Measurements from ENCODE around the gene KRTAP10-4. TPM values are rescaled to one million over a fixed set of nuclear protein-coding genes. Genes with fewer than 3 reads are reported as not detected.
"Not testable (repeated sequence)": the region's sequence is repeated elsewhere in the genome, so short reads cannot be mapped to it uniquely, and the experiment has no call there.

The KRTAP10-4 gene
- total RNA-seq, 1 donor from 2014 or later: not detected

DNA sequence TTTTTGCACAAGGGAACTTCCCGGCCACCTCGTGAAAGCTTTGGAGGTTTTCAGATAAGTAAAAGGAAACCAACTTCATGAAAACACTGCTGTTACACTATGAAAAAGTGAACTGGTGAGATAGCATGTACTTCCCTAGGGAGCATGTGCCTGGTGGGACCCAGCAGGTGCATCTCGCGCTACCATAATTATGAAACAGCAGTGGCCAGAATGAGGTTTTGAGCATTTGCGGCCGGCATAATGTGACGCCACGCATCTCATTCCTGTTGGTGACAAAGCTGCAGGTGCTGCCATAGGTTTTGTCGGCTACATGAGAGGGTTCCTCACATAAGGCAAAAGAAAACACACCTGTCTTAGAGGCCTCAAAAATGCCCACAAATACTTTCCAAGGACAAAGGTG, 16.6 kb upstream of the KRTAP10-4 start:
- TF ChIP-seq, protein P1, sequence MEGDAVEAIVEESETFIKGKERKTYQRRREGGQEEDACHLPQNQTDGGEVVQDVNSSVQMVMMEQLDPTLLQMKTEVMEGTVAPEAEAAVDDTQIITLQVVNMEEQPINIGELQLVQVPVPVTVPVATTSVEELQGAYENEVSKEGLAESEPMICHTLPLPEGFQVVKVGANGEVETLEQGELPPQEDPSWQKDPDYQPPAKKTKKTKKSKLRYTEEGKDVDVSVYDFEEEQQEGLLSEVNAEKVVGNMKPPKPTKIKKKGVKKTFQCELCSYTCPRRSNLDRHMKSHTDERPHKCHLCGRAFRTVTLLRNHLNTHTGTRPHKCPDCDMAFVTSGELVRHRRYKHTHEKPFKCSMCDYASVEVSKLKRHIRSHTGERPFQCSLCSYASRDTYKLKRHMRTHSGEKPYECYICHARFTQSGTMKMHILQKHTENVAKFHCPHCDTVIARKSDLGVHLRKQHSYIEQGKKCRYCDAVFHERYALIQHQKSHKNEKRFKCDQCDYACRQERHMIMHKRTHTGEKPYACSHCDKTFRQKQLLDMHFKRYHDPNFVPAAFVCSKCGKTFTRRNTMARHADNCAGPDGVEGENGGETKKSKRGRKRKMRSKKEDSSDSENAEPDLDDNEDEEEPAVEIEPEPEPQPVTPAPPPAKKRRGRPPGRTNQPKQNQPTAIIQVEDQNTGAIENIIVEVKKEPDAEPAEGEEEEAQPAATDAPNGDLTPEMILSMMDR (IDR thresholded peaks at IDR 0.05): no peak
- Mint-ChIP-seq H3K4me3 (ENCODE audit: unreplicated experiment) (no peak overlapping the region), H3K36me3 (ENCODE audit: low read depth) (peaks cover 7% of the 10 kb centered on the region), H3K4me1 (ENCODE audit: low read depth) (no peaks in the 10 kb centered on the region), H3K9me3 (ENCODE audit: low read depth) (peaks cover 12% of the 10 kb centered on the region), H3K27ac (ENCODE audit: unreplicated experiment) (no peak overlapping the region), H3K27me3 (ENCODE audit: low read depth) (peaks cover 34% of the 10 kb centered on the region)
- DNase-seq (ENCODE audit: low spot score): no peak

DNA sequence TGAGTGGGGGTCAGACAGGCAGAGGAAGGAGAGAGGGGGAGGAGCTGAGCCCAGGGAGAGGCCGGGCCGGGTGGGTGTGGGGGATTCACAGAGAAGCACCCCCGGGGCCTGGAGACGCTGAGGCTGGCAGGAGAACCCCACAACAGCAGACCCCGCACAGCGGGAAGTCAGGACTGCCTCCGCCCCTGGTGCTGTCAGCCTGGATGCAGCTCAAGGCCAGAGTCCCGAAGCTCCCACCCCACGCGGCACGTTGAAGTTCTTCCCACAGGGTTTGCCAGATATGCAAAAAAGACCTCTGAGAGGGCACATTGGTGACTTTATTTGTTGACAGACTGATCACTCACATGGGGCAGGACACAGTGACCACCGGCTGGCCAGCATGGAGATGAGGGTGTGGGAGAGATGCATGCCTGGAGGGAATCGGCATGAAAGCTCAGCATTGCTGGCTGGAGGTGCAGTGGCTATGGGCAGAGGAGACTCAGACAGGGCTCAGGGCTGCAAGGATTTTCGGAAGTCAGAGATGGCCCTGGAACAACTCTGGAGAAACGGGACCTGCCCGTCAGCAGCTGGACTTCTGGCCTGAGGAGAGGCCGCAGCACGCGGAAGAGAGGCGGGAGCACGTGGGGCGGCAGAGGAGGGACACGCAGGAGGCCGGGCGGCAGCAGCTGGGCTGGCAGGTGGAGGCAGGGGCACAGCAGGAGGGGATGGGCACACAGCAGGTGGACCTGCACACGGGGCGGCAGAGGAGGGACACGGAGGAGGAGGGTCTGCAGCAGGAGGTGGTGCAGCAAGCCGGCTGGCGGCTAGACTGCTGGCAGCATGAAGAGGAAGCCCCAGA, 15.8 kb upstream of the KRTAP10-4 start:
- Mint-ChIP-seq H3K4me1 (ENCODE audit: low read depth) (no peaks in the 10 kb centered on the region), H3K4me3 (ENCODE audit: unreplicated experiment) (no peak overlapping the region), H3K36me3 (ENCODE audit: low read depth) (peaks cover 11% of the 10 kb centered on the region), H3K27me3 (ENCODE audit: low read depth) (peaks cover 42% of the 10 kb centered on the region), H3K9me3 (ENCODE audit: low read depth) (peaks cover 19% of the 10 kb centered on the region), H3K27ac (ENCODE audit: unreplicated experiment) (no peak overlapping the region)
- TF ChIP-seq, protein P1 (IDR thresholded peaks at IDR 0.05): no peak
- DNase-seq (ENCODE audit: low spot score): no peak

DNA sequence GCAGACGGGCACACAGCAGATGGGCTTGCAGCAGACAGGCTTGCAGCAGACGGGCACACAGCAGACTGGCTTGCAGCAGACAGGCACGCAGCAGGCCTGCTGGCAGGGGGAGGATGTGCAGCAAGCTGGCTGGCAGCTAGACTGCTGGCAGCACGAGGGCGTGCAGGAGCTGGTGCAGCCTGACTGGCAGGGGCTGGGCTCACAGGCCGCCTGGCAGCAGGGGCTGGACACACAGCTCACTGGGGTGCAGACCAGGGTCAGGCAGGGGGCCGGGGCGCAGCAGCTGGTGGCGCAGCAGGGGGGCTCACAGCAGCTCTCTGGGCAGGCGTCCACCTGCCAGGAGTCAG, 15.2 kb upstream of the KRTAP10-4 start:
- H3K9me3 Mint-ChIP-seq (ENCODE audit: low read depth): peaks cover 24% of the 10 kb centered on the region
- H3K36me3 Mint-ChIP-seq (ENCODE audit: low read depth): peaks cover 11% of the 10 kb centered on the region
- not testable (repeated sequence) for H3K4me3 Mint-ChIP-seq (ENCODE audit: unreplicated experiment); H3K4me1 Mint-ChIP-seq (ENCODE audit: low read depth); H3K27ac Mint-ChIP-seq (ENCODE audit: unreplicated experiment); DNase-seq (ENCODE audit: low spot score)
- H3K27me3 Mint-ChIP-seq (ENCODE audit: low read depth): peaks cover 44% of the 10 kb centered on the region

DNA sequence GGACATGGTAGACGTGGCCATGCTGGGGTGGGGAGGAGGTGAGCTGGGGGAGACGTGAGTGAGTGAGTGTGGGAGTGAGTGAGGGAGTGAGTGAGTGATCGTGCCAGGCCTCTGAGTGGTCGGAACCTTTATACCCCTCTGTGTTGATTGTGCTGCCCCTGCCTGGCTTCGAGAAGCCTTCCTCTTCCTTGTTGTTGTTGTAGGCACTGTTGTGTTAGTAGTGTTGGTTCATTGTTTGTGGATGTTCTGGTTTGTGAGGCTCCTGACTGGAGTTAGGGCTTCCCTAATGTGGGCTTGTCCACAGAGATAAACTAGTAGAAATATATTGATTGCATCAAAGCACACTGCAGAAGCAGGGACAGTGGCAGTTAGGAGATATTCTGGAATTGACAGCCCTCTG, 14.8 kb upstream of the KRTAP10-4 start, which contains the start of gene KRTAP10-3:
Gene KRTAP10-3 (minus strand): TSS at position 101 of the 400 bp plus-strand sequence. CDS start 80 bp downstream, at position 21.
- Mint-ChIP-seq H3K36me3 (ENCODE audit: low read depth) (peaks cover 11% of the 10 kb centered on the region), H3K27me3 (ENCODE audit: low read depth) (peaks cover 44% of the 10 kb centered on the region), H3K9me3 (ENCODE audit: low read depth) (peaks cover 25% of the 10 kb centered on the region), H3K4me3 (ENCODE audit: unreplicated experiment) (no peak within 1 kb of the TSS), H3K27ac (ENCODE audit: unreplicated experiment) (no peak within 1 kb of the TSS), H3K4me1 (ENCODE audit: low read depth) (no peaks in the 10 kb centered on the region)
- DNase-seq (ENCODE audit: low spot score): no peak
- TF ChIP-seq, protein P1 (IDR thresholded peaks at IDR 0.05): no peak

DNA sequence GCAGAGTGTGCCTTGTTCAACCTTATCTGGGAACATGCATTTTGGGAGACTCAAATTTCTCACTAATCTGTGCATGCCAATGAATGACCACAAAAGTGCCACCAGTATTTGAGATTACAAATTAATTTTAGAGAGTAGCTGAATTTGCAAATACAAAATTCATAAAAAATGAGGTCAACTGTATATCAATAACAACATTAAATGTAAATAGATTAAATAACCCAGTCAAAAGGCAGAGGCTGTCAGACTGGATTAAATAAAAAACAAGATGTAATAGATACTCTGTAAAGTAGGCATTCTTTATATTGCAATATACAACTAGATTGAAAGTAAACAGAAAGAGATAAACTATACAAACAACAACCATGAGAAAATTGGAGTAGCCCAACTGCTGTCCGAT, 9.4 kb upstream of the KRTAP10-4 start:
- Mint-ChIP-seq H3K9me3 (ENCODE audit: low read depth) (peaks cover 30% of the 10 kb centered on the region), H3K4me1 (ENCODE audit: low read depth) (no peaks in the 10 kb centered on the region), H3K4me3 (ENCODE audit: unreplicated experiment) (no peak overlapping the region), H3K36me3 (ENCODE audit: low read depth) (peaks cover 11% of the 10 kb centered on the region), H3K27me3 (ENCODE audit: low read depth) (peaks cover 43% of the 10 kb centered on the region), H3K27ac (ENCODE audit: unreplicated experiment) (no peak overlapping the region)
- no peak for DNase-seq (ENCODE audit: low spot score)
- TF ChIP-seq, protein P1 (IDR thresholded peaks at IDR 0.05): no peak

Data from chondrocyte (in vitro differentiated cells).